Measurements from ENCODE around the gene THRSP.
"Not testable (repeated sequence)": the region's sequence is repeated elsewhere in the genome, so short reads cannot be mapped to it uniquely, and the experiment has no call there.

Gene THRSP

GRCh38 chr11:78049348-78049747, 14.3 kb upstream of the THRSP start:
- Histone ChIP-seq H3K4me1 (ENCODE audit: control insufficient read depth, insufficient read depth, low read length) (peaks cover 6% of the 10 kb centered on the region), H3K27me3 (ENCODE audit: control insufficient read depth, insufficient read depth, low read length, poor library complexity, severe bottlenecking) (peaks cover 5% of the 10 kb centered on the region), H3K36me3 (ENCODE audit: control insufficient read depth, insufficient read depth, low read length) (no peaks in the 10 kb centered on the region), H3K4me3 (ENCODE audit: insufficient read depth, low read depth, low read length) (no peak overlapping the region), H3K27ac (ENCODE audit: insufficient read depth, low read depth, low read length, poor library complexity, severe bottlenecking) (no peak overlapping the region), H3K9me3 (ENCODE audit: control insufficient read depth, low read length) (no peaks in the 10 kb centered on the region)
- 92 to 94% methylated on average over 8 of the region's 8 CpGs for WGBS, 2 experiments

DNA sequence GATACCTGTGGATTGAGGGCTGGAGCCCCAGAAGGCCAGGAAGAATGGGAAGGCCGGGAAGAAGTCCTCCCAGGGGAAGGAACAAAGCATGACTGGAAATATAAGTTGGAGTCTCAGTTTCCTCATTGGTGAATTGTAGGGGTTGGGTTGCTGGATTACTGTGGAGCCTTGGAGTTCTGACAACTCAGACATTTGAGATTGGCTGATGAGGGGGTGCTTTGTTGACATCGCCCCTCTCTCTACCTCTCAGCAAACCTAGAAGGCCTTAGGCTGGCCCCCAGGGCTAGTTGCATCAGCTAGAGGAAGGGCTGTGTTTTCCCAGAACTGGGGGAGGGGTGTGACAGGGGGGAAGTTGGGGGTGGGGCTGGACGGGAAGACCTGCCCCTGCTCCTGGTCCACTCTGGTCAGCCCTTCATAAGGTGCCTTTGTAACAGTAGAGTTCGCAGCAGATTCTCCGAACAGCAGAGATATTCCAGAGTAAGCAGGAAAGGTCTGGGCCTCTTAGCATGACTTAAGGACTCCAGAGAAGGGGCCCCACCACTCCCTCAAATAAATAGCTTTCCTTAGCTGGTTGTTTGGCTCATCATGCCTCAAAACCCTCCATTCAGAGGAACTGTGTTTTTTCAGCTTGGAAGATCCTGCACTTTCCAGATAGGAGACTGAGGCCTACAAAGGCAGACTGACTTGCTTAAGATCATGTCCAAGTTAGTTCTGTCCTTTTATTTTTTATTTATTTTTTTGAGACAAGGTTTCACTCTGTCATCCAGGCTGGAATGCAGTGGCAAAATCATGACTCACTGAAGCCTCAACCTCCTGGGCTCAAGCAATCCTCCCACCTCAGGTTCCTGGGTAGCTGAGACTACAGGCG, 12.5 kb upstream of the THRSP start:
- WGBS, 2 experiments: 75 to 76% methylated on average over 5 to 6 of the region's 6 CpGs
- no peaks in the 10 kb centered on the region for H3K27me3 ChIP-seq (ENCODE audit: control insufficient read depth, insufficient read depth, low read length, poor library complexity, severe bottlenecking)
- H3K36me3 ChIP-seq (ENCODE audit: control insufficient read depth, insufficient read depth, low read length): no peaks in the 10 kb centered on the region
- H3K9me3 ChIP-seq (ENCODE audit: control insufficient read depth, low read length): no peaks in the 10 kb centered on the region
- H3K4me1 ChIP-seq (ENCODE audit: control insufficient read depth, insufficient read depth, low read length): no peaks in the 10 kb centered on the region
- H3K4me3 ChIP-seq (ENCODE audit: insufficient read depth, low read depth, low read length): no peak overlapping the region
- H3K27ac ChIP-seq (ENCODE audit: insufficient read depth, low read depth, low read length, poor library complexity, severe bottlenecking): no peak overlapping the region

DNA sequence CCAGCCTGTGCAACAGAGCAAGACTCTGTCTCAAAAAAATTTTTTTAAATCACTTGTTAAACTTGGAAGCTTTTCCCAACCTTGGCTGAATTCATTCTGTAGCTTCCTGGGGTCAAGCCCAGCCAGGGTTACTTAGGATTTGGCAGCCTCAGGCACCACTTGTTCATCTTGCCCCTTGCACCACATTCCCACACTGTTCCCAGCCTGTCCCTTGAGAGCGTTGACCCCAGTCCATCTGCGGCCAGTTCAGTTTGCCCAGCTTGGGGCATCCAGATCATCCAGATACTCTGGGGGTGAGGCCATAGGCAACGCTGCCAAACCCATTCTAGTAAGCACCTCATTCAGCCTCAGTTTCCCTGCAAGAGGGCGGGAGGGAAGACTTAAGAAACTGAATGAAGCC, 8.7 kb upstream of the THRSP start:
- Histone ChIP-seq H3K4me1 (ENCODE audit: control insufficient read depth, insufficient read depth, low read length) (no peaks in the 10 kb centered on the region), H3K27ac (ENCODE audit: insufficient read depth, low read depth, low read length, poor library complexity, severe bottlenecking) (no peak overlapping the region), H3K9me3 (ENCODE audit: control insufficient read depth, low read length) (no peaks in the 10 kb centered on the region), H3K4me3 (ENCODE audit: insufficient read depth, low read depth, low read length) (no peak overlapping the region), H3K27me3 (ENCODE audit: control insufficient read depth, insufficient read depth, low read length, poor library complexity, severe bottlenecking) (no peaks in the 10 kb centered on the region), H3K36me3 (ENCODE audit: control insufficient read depth, insufficient read depth, low read length) (no peaks in the 10 kb centered on the region)
- 91 to 97% methylated on average over 4 of the region's 4 CpGs for WGBS, 2 experiments

DNA sequence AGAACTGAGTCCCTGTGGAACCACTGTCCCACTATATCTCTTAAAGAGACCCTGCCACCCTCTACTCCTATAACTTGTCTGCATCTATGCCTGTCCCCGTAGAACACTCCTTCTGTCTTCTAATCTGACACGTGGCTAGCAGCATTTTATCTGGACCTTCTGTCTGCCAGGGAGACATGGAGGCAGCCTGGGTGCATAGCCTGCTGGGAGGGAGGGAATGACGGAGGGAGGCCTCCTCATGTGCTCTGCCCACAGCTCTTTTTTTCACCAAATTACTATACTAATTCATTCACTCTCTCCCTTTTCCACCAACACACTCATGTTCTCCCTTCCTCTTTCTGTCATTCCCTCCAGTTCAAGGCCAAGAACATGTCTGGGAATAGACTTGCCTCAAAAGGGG, 7.6 kb upstream of the THRSP start:
- WGBS, 2 experiments: 80 to 81% methylated on average over 3 of the region's 3 CpGs
- H3K27me3 ChIP-seq (ENCODE audit: control insufficient read depth, insufficient read depth, low read length, poor library complexity, severe bottlenecking): no peaks in the 10 kb centered on the region
- no peaks in the 10 kb centered on the region for H3K4me1 ChIP-seq (ENCODE audit: control insufficient read depth, insufficient read depth, low read length)
- H3K27ac ChIP-seq (ENCODE audit: insufficient read depth, low read depth, low read length, poor library complexity, severe bottlenecking): no peak overlapping the region
- no peaks in the 10 kb centered on the region for H3K9me3 ChIP-seq (ENCODE audit: control insufficient read depth, low read length)
- H3K4me3 ChIP-seq (ENCODE audit: insufficient read depth, low read depth, low read length): no peak overlapping the region
- H3K36me3 ChIP-seq (ENCODE audit: control insufficient read depth, insufficient read depth, low read length): no peaks in the 10 kb centered on the region

GRCh38 chr11:78057462-78058055, 6.1 kb upstream of the THRSP start:
- H3K4me3 ChIP-seq (ENCODE audit: insufficient read depth, low read depth, low read length): no peak overlapping the region
- H3K4me1 ChIP-seq (ENCODE audit: control insufficient read depth, insufficient read depth, low read length): no peaks in the 10 kb centered on the region
- H3K36me3 ChIP-seq (ENCODE audit: control insufficient read depth, insufficient read depth, low read length): no peaks in the 10 kb centered on the region
- H3K9me3 ChIP-seq (ENCODE audit: control insufficient read depth, low read length): no peaks in the 10 kb centered on the region
- H3K27ac ChIP-seq (ENCODE audit: insufficient read depth, low read depth, low read length, poor library complexity, severe bottlenecking): no peak overlapping the region
- no peaks in the 10 kb centered on the region for H3K27me3 ChIP-seq (ENCODE audit: control insufficient read depth, insufficient read depth, low read length, poor library complexity, severe bottlenecking)
- 84 to 85% methylated on average over 10 of the region's 10 CpGs for WGBS, 2 experiments

DNA sequence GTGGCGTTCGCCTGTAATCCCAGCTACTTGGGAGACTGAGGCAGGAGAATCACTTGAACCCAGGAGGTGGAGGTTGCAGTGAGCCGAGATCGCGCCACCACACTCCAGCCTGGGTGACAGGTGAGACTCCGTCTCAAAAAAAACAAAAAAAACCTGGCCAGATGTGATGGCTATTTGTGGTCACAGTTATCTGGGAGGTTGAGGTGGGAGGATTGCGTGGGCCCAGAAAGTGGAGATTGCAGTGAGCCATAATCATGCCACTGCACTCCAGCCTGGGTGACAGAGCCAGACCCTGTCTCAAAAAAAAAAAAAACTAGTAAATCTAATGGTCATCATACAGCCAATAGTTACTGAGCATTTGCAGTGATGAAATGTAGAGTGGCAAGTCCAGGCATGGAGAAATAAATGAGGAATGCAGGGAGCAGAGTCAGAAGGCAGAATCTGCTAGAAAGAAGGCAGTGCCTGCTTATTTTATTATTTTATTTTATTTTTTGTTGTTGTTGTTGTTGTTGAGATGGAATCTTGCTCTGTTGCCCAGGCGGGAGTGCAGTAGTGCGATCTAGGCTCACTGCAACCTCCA, 3.8 kb upstream of the THRSP start:
- not testable (repeated sequence) for H3K4me3 ChIP-seq (ENCODE audit: insufficient read depth, low read depth, low read length); H3K27ac ChIP-seq (ENCODE audit: insufficient read depth, low read depth, low read length, poor library complexity, severe bottlenecking)
- 89 to 96% methylated on average over 9 of the region's 9 CpGs for WGBS, 2 experiments

DNA sequence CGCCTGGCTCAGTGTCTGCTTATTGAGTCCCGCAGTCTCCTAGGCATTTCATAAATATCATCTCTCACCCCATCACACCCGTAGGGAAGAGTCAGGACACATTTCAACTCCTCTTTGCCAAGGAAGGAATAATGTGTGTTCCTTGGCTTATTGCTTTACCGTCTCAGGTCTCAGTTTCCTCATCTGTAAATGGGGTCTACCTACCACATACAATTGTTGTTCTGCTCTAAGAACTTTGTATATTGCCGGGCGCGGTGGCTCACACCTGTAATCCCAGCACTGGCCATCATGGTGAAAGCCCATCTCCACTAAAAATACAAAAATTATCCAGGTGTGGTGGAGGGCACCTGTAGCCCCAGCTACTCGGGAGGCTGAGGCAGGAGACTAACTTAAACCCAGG, 3.1 kb upstream of the THRSP start:
- Histone ChIP-seq H3K27ac (ENCODE audit: insufficient read depth, low read depth, low read length, poor library complexity, severe bottlenecking) (no peak overlapping the region), H3K9me3 (ENCODE audit: control insufficient read depth, low read length) (no peaks in the 10 kb centered on the region), H3K4me1 (ENCODE audit: control insufficient read depth, insufficient read depth, low read length) (no peaks in the 10 kb centered on the region), H3K27me3 (ENCODE audit: control insufficient read depth, insufficient read depth, low read length, poor library complexity, severe bottlenecking) (no peaks in the 10 kb centered on the region), H3K36me3 (ENCODE audit: control insufficient read depth, insufficient read depth, low read length) (no peaks in the 10 kb centered on the region), H3K4me3 (ENCODE audit: insufficient read depth, low read depth, low read length) (no peak overlapping the region)
- WGBS, 2 experiments: 90 to 95% methylated on average over 8 of the region's 8 CpGs

More for the DNA sequence above, 3.8 kb upstream of the THRSP start:
- not testable (repeated sequence) for H3K27me3 ChIP-seq (ENCODE audit: control insufficient read depth, insufficient read depth, low read length, poor library complexity, severe bottlenecking); H3K36me3 ChIP-seq (ENCODE audit: control insufficient read depth, insufficient read depth, low read length); H3K9me3 ChIP-seq (ENCODE audit: control insufficient read depth, low read length); H3K4me1 ChIP-seq (ENCODE audit: control insufficient read depth, insufficient read depth, low read length)

GRCh38 chr11:78061088-78061920, 2.4 kb upstream of the THRSP start:
- no peak overlapping the region for H3K4me3 ChIP-seq (ENCODE audit: insufficient read depth, low read depth, low read length)
- WGBS, 2 experiments: 95 to 97% methylated on average over 4 of the region's 4 CpGs
- H3K9me3 ChIP-seq (ENCODE audit: control insufficient read depth, low read length): no peaks in the 10 kb centered on the region

GRCh38 chr11:78061921-78062311, 1.7 kb upstream of the THRSP start:
- Histone ChIP-seq H3K36me3 (ENCODE audit: control insufficient read depth, insufficient read depth, low read length) (no peaks in the 10 kb centered on the region), H3K27me3 (ENCODE audit: control insufficient read depth, insufficient read depth, low read length, poor library complexity, severe bottlenecking) (no peaks in the 10 kb centered on the region), H3K27ac (ENCODE audit: insufficient read depth, low read depth, low read length, poor library complexity, severe bottlenecking) (no peak overlapping the region), H3K4me3 (ENCODE audit: insufficient read depth, low read depth, low read length) (no peak overlapping the region), H3K4me1 (ENCODE audit: control insufficient read depth, insufficient read depth, low read length) (no peaks in the 10 kb centered on the region), H3K9me3 (ENCODE audit: control insufficient read depth, low read length) (no peaks in the 10 kb centered on the region)
- WGBS, 2 experiments: 87 to 88% methylated on average over 4 of the region's 4 CpGs

More at GRCh38 chr11:78061088-78061920, 2.4 kb upstream of the THRSP start:
- Histone ChIP-seq H3K27ac (ENCODE audit: insufficient read depth, low read depth, low read length, poor library complexity, severe bottlenecking) (no peak overlapping the region), H3K36me3 (ENCODE audit: control insufficient read depth, insufficient read depth, low read length) (no peaks in the 10 kb centered on the region), H3K4me1 (ENCODE audit: control insufficient read depth, insufficient read depth, low read length) (no peaks in the 10 kb centered on the region), H3K27me3 (ENCODE audit: control insufficient read depth, insufficient read depth, low read length, poor library complexity, severe bottlenecking) (no peaks in the 10 kb centered on the region)

GRCh38 chr11:78062671-78063070, 990 bp upstream of the THRSP start:
- 95 to 100% methylated on average over 1 to 2 of the region's 2 CpGs for whole genome bisulfite sequencing, 2 experiments
- H3K27me3 ChIP-seq (ENCODE audit: control insufficient read depth, insufficient read depth, low read length, poor library complexity, severe bottlenecking): no peaks in the 10 kb centered on the region
- no peak overlapping the region for H3K27ac ChIP-seq (ENCODE audit: insufficient read depth, low read depth, low read length, poor library complexity, severe bottlenecking)
- H3K4me1 ChIP-seq (ENCODE audit: control insufficient read depth, insufficient read depth, low read length): no peaks in the 10 kb centered on the region
- no peaks in the 10 kb centered on the region for H3K36me3 ChIP-seq (ENCODE audit: control insufficient read depth, insufficient read depth, low read length)
- H3K9me3 ChIP-seq (ENCODE audit: control insufficient read depth, low read length): no peaks in the 10 kb centered on the region
- no peak overlapping the region for H3K4me3 ChIP-seq (ENCODE audit: insufficient read depth, low read depth, low read length)
